GM18505 (cell line): Measurements from ENCODE around the gene ANKRD33B.

ENCODE experiments used
- ATAC-seq: cut with Tn5 transposase; IDR thresholded peaks from one replicate; pipeline ENCODE4 v1.9.1; 2021; ENCODE audit not compliant: unreplicated experiment
- POLR2A ChIP-seq: IDR thresholded peaks from 4 replicates; pipeline ENCODE4 v1.6.1; 2011; ENCODE audit warnings: borderline replicate concordance; ENCODE audit not compliant: insufficient read depth, insufficient read length; ENCODE audit errors: extremely low read depth

Gene ANKRD33B

GRCh38 chr5:10581867-10582511, 18.1 kb downstream of the ANKRD33B start:
- TF ChIP-seq POLR2A, result no peak

GRCh38 chr5:10582512-10582897, 18.6 kb downstream of the ANKRD33B start:
- no peak for TF ChIP-seq POLR2A
- no peak for ATAC-seq

More at GRCh38 chr5:10581867-10582511, 18.1 kb downstream of the ANKRD33B start:
- no peak for ATAC-seq

- no peak for ATAC-seq
- TF ChIP-seq POLR2A, result no peak
Observed at GRCh38 chr5:10583663-10584572, 20.0 kb downstream of the ANKRD33B start.

GRCh38 chr5:10584714-10585517, 21.0 kb downstream of the ANKRD33B start:
- ATAC-seq, result no peak

GRCh38 chr5:10585518-10585915, 21.6 kb downstream of the ANKRD33B start:
- no peak for TF ChIP-seq POLR2A
- no peak for ATAC-seq

More at GRCh38 chr5:10584714-10585517, 21.0 kb downstream of the ANKRD33B start:
- TF ChIP-seq POLR2A, result no peak

GRCh38 chr5:10586008-10586407, 22.1 kb downstream of the ANKRD33B start:
- no peak for TF ChIP-seq POLR2A
- ATAC-seq, result no peak

GRCh38 chr5:10586555-10586954, 22.7 kb downstream of the ANKRD33B start:
- no peak for ATAC-seq
- TF ChIP-seq POLR2A, result no peak

- ATAC-seq, result no peak
- TF ChIP-seq POLR2A, result no peak
Observed at GRCh38 chr5:10588109-10588775, 24.4 kb downstream of the ANKRD33B start.

- TF ChIP-seq POLR2A, result no peak
- ATAC-seq, result peak; percentile 30
Observed at GRCh38 chr5:10588779-10589447, 25.0 kb downstream of the ANKRD33B start.

GRCh38 chr5:10590226-10590999, 26.5 kb downstream of the ANKRD33B start:
- TF ChIP-seq POLR2A, result no peak
- ATAC-seq, result no peak

GRCh38 chr5:10591159-10591558, 27.3 kb downstream of the ANKRD33B start:
- TF ChIP-seq POLR2A, result no peak
- ATAC-seq, result no peak
